Activated CD4-positive, alpha-beta T cell treated with anti-CD3 and anti-CD28 coated beads, Interleukin-2, amount 10 ng/mL, durations not matched to agents 24 days and 14 days (primary cell): Measurements from ENCODE around the gene PDS5A. TPM values are rescaled to one million over a fixed set of nuclear protein-coding genes. Genes with fewer than 3 reads are reported as not detected.
"Not testable (repeated sequence)": the region's sequence is repeated elsewhere in the genome, so short reads cannot be mapped to it uniquely, and the experiment has no call there.

Source experiments
- DNase-seq: peaks from one replicate; pipeline ENCODE4 v3.0.0; 2022
- H3K27ac Mint-ChIP-seq: one replicate; pipeline ENCODE4 v1.8.0; 2022; ENCODE audit warnings: mild to moderate bottlenecking, mixed read lengths
- H3K27me3 Mint-ChIP-seq: one replicate; pipeline ENCODE4 v1.8.0; 2022; ENCODE audit warnings: mixed read lengths
- H3K36me3 Mint-ChIP-seq: one replicate; pipeline ENCODE4 v1.8.0; 2022; ENCODE audit warnings: low read depth, mild to moderate bottlenecking, mixed read lengths
- H3K4me1 Mint-ChIP-seq: one replicate; pipeline ENCODE4 v1.8.0; 2021; ENCODE audit warnings: mixed read lengths
- H3K4me3 Mint-ChIP-seq: one replicate; pipeline ENCODE4 v1.8.0; 2022; ENCODE audit warnings: mild to moderate bottlenecking, moderate library complexity, mixed read lengths
- H3K9me3 Mint-ChIP-seq: one replicate; pipeline ENCODE4 v1.8.0; 2021; ENCODE audit warnings: mixed read lengths
- intact Hi-C: fragments of 100-400 bp; cut with micrococcal nuclease; formaldehyde crosslinking; loops from one replicate; pipeline ENCODE4 v1.15.1; 2023
- total RNA-seq: library from RNA; stranded (reverse); gene quantifications from 2 replicates; pipeline ENCODE4 v1.2.3, GENCODE V29; 2022

The PDS5A gene
- total RNA-seq, 1 donor from 2014 or later: 128 TPM

DNA sequence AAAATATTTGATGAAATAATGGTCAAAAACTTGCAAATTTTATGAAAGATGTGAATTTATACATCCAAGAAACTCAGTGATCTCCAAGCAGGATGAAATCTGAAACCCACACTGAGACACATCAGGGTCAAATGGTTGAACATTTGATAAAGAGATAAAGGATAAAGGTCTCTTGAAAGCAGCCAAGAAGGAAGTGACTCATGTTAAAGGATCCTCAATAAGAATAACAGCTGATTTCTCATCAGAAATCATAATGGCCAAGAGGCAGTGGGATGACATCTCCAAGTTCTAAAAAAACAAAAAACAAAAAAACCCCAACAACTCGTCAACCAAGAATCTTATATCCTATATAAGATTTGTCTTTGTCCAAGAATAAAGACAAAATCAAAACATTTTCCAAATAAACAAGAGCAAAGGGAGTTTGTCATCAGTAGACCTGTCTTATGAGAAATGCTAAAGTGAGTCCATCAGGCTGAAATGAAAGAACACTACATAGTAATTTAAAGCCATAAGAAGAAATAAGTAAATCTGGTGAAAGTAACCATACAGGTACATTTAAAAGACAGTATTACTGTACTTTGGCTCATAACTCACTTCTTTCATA is 121.7 kb downstream of the PDS5A start:
- intact Hi-C loops: no loop called here
- Mint-ChIP-seq H3K9me3 (peaks cover 11% of the 10 kb centered on the region), H3K4me1 (peaks cover 7% of the 10 kb centered on the region), H3K27ac (no peak overlapping the region), H3K27me3 (no peaks in the 10 kb centered on the region), H3K36me3 (peaks cover 76% of the 10 kb centered on the region), H3K4me3 (no peak overlapping the region)
- no peak for DNase-seq

DNA sequence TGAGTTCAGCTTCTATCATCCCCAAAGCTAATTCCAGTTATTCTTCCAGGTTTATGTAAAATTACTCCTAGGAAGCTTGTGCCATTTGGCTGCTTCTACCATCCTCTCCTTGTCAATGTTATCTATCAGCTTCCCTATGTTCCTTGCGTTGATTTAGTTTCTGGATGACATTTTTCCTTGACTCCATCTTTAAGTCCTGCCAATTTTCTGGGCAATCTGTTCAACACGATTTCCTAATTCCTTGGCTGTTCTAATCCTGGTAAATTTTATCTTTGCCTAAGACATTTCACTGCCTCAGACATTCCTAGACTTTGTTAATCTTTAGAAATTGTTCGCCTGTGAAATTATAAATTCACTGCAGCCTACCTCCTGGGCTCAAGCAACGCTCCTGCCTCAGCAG is 125.1 kb downstream of the PDS5A start:
- Mint-ChIP-seq H3K4me3 (no peak overlapping the region), H3K27me3 (no peaks in the 10 kb centered on the region), H3K9me3 (peaks cover 11% of the 10 kb centered on the region), H3K36me3 (peaks cover 61% of the 10 kb centered on the region), H3K4me1 (peaks cover 7% of the 10 kb centered on the region), H3K27ac (no peak overlapping the region)
- no peak for DNase-seq
- intact Hi-C loops: no loop called here

DNA sequence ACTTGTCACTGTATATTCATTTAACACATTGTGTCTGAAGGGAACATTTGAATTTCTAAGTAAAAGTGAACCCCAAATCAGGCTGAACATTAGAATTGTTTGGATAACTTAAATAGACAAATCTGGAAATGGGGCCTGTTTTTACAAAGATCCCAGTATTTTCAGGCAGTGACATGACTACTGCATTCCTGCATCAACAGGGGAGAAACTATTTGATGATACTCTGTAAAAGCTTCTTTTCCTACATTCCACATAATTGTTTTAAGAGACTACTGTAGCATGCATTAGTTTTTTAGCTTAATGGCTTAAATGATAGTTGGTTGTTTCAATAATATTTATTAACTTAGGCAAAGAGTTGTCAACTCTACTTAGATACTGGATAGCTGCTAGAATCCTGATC is 127.0 kb downstream of the PDS5A start:
- Mint-ChIP-seq H3K36me3 (peaks cover 46% of the 10 kb centered on the region), H3K4me3 (no peak overlapping the region), H3K27me3 (no peaks in the 10 kb centered on the region), H3K4me1 (peaks cover 4% of the 10 kb centered on the region), H3K9me3 (peaks cover 8% of the 10 kb centered on the region), H3K27ac (no peak overlapping the region)
- DNase-seq: no peak
- intact Hi-C loops: no loop called here

DNA sequence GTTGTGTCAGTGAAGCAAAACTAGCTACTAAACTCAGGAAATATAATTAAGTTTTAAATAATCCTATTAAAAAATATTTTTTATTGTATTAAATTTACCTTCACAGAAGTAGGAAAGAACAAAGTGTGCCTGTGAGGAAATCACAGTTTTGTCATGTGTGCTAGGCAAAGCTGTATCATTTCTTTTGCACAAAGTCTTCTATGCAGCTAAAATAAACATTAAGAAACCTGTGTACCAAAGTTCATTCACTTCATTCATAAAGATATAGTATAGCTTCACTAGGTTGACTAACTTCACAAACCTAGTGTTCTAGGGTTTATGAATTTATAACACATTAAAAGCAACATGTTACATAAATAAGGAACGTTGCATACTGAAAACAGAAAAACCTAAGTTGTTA is 131.0 kb downstream of the PDS5A start:
- intact Hi-C loops: no loop called here
- no peak overlapping the region for H3K27ac Mint-ChIP-seq

DNA sequence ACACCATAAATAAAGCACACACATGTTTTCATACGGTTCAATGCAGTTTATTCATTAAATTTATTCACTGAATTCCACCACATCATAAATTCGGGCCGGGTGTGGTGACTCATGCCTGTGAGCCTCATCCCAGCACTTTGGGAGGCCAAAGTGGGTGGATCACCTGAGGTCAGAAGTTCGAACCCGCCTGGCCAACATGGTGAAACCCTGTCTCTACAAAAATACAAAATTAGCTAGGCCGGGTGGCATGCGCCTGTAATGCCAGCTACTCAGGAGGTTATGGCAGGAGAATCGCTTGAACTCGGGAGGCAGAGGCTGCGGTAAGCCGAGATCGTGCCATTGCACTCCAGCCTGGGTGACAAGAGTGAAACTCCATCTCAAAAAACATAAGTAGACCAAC is 131.6 kb downstream of the PDS5A start:
- DNase-seq: no peak
- Mint-ChIP-seq H3K27ac (no peak overlapping the region), H3K9me3 (no peaks in the 10 kb centered on the region), H3K4me1 (peaks cover 2% of the 10 kb centered on the region), H3K4me3 (no peak overlapping the region), H3K27me3 (no peaks in the 10 kb centered on the region), H3K36me3 (peaks cover 39% of the 10 kb centered on the region)
- intact Hi-C loops: no loop called here

More for the DNA sequence above, 131.0 kb downstream of the PDS5A start:
- no peaks in the 10 kb centered on the region for H3K9me3 Mint-ChIP-seq
- H3K27me3 Mint-ChIP-seq: no peaks in the 10 kb centered on the region
- H3K36me3 Mint-ChIP-seq: peaks cover 37% of the 10 kb centered on the region
- no peak overlapping the region for H3K4me3 Mint-ChIP-seq
- H3K4me1 Mint-ChIP-seq: peaks cover 2% of the 10 kb centered on the region
- DNase-seq: no peak

DNA sequence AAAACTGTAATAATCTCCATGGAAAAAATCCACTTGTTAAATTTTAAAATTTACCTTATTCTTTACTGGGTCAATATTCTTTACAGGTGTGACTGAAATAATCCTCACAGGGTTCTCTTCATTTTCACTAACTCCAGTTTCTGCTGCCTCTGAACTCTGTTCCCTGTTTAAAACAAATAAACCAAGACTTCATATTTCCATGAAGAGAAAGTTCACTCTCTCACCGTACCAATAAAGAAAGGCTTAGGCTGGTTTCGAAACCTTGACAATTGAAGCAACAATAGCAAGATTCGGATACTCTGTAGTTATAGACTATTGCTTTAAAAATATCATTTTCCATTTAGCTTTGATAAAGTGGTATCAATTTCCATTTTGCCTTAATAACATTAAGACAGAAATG is 135.8 kb downstream of the PDS5A start:
- Mint-ChIP-seq H3K4me1 (no peaks in the 10 kb centered on the region), H3K9me3 (no peaks in the 10 kb centered on the region), H3K27me3 (no peaks in the 10 kb centered on the region), H3K4me3 (no peak overlapping the region), H3K27ac (no peak overlapping the region), H3K36me3 (peaks cover 61% of the 10 kb centered on the region)
- DNase-seq: no peak
- intact Hi-C loops: no loop called here

DNA sequence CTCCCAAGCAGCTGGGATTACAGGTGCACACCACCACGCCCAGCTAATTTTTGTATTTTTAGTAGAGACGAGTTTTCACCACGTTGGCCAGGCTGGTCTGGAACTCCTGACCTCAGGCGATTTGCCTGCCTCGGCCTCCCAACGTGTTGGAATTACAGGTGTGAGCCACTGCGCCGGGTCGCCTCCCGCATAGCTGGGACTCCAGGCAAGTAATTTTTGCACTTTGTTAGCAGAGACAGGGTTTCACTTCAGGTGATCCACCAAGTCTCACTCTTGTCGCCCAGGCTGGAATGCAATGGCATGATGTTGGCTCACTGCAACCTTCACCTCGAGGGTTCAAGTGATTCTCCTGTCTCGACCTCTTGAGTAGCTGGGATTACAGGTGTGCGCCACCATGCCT is 137.2 kb downstream of the PDS5A start:
- H3K27ac Mint-ChIP-seq, H3K4me3 Mint-ChIP-seq, DNase-seq, H3K27me3 Mint-ChIP-seq, H3K9me3 Mint-ChIP-seq, intact Hi-C loops, H3K4me1 Mint-ChIP-seq: not testable (repeated sequence)
- peaks cover 69% of the 10 kb centered on the region for H3K36me3 Mint-ChIP-seq

DNA sequence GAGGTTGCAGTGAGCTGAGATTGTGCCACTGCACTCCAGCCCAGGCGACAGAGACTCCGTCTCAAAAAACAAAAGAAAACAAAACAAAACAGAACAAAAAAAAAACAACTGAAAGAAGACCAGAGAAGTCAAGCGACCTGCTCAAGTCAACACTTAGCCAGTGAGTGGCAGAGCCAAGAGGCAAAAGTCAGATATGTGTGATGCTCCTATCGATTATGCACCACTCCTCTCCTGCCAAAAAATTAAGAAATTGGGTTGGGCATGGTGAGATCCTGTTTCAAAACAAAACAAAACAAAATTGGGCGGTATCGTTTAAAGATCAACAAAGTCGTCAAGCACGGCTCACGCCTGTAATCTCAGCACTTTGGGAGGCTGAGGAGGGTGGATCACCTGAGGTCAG is 137.7 kb downstream of the PDS5A start:
- Mint-ChIP-seq H3K36me3 (peaks cover 71% of the 10 kb centered on the region), H3K27me3 (no peaks in the 10 kb centered on the region), H3K4me3 (no peak overlapping the region), H3K27ac (no peak overlapping the region), H3K4me1 (no peaks in the 10 kb centered on the region), H3K9me3 (no peaks in the 10 kb centered on the region)
- DNase-seq: no peak
- intact Hi-C loops: no loop called here

DNA sequence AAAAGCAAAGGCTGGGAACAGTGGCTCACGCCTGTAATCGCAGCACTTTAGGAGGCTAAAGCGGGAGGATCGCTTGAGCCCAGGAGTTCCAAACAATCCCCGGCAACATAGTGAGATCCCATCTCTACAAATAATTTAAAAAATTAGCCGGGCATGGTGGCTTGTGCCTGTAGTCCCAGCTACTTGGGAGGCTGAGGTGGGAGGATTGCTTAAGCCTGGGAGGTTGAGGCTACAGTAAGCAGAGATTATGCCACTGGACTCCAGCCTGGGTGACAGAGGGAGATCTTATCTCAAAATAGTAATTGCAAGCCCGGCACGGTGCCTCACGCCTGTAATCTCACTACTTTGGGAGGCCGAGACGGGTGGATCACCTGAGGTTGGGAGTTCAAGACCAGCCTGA is 139.3 kb downstream of the PDS5A start:
- H3K27me3 Mint-ChIP-seq, DNase-seq, H3K27ac Mint-ChIP-seq, H3K9me3 Mint-ChIP-seq, intact Hi-C loops, H3K4me3 Mint-ChIP-seq, H3K4me1 Mint-ChIP-seq: not testable (repeated sequence)
- H3K36me3 Mint-ChIP-seq: peaks cover 73% of the 10 kb centered on the region

DNA sequence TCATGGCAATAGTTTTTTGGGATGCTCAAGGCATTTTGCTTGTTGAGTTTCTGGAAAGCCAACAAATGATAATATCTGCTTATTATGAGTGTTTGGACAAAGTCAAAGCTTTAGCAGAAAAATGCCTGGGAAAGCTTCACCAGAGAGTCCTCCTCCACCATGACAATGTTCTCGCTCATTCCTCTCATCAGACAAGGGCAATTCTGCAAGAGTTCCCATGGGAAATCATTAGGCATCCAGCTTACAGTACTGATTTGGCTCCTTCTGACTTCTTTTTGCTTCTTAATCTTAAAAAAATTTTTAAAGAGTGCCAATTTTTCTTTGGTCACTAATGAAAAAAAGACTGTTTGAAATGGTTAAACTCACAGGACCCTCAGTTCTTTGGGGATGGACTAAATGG is 143.4 kb downstream of the PDS5A start:
- intact Hi-C loops: no loop called here
- H3K4me1 Mint-ChIP-seq: no peaks in the 10 kb centered on the region
- DNase-seq: no peak
- no peaks in the 10 kb centered on the region for H3K27me3 Mint-ChIP-seq
- H3K4me3 Mint-ChIP-seq: no peak overlapping the region
- peaks cover 63% of the 10 kb centered on the region for H3K36me3 Mint-ChIP-seq
- H3K9me3 Mint-ChIP-seq: no peaks in the 10 kb centered on the region
- H3K27ac Mint-ChIP-seq: no peak overlapping the region

DNA sequence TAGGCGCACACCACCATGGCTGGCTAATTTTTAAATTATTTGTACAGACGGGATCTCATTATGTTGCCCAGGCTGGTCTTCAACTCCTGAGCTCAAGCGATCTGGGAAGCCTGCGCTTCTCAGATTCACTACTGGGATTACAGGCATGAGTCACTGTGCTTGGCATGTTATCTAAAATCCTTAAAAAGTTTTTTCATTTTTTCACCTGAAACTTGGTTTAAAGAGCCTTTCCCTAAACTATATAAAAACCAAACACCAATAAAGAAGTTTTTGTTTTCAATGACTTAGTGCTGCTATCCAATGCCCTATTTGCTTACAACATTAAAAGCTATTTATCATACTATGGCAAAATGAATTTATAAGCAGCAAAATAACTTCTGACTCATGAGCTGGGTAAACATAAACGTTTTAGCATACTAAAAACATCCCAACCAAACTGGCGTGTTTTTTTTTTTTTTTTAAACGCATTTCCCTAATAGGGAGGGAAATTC is 151.9 kb downstream of the PDS5A start:
- peaks cover 3% of the 10 kb centered on the region for H3K4me1 Mint-ChIP-seq
- no peak for DNase-seq
- H3K36me3 Mint-ChIP-seq: peaks cover 37% of the 10 kb centered on the region
- H3K27me3 Mint-ChIP-seq: no peaks in the 10 kb centered on the region
- intact Hi-C loops: no loop called here
- no peaks in the 10 kb centered on the region for H3K9me3 Mint-ChIP-seq
- no peak overlapping the region for H3K27ac Mint-ChIP-seq
- no peak overlapping the region for H3K4me3 Mint-ChIP-seq

DNA sequence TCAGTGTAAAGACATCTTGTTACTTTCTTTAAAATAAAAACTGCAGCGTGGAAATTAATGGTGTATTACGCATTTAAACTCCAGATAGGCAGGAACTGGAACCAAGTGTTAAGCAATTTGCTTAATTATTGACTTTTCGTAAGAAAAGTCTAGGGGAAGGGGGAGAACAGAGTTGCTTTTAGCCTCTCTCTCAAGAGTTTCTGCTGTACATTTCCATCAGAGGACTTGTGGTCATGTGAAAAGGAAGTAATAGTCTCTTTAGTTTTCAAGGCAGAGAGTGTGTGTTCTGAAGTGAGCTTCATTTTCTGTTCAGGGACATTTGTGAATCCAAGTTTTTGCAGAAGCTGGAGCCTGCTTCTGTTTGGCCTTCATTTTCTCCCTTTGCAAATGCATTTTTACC is 152.6 kb downstream of the PDS5A start:
- no peaks in the 10 kb centered on the region for H3K27me3 Mint-ChIP-seq
- H3K9me3 Mint-ChIP-seq: no peaks in the 10 kb centered on the region
- H3K27ac Mint-ChIP-seq: no peak overlapping the region
- intact Hi-C loops: no loop called here
- DNase-seq: no peak
- peaks cover 33% of the 10 kb centered on the region for H3K36me3 Mint-ChIP-seq
- H3K4me1 Mint-ChIP-seq: peaks cover 3% of the 10 kb centered on the region
- no peak overlapping the region for H3K4me3 Mint-ChIP-seq

DNA sequence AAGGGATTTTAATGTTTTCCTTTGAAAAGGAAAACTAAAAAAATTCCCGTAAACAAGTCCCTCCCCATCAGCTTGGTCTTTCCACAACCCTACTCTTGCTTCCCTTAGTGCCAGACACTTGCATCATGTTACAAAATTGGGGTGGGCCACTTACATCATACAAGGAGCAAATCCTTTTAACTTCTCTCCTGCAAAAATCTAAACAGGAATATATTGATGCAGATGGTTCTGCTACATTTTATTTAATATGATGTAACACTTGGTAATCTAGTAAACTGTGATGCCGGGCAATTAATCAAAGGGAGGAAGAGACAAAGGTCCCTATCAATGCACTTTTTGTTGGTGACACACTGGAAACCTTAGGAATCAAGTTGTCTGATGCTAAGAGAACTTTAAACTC is 154.5 kb downstream of the PDS5A start:
- intact Hi-C loops: no loop called here
- H3K36me3 Mint-ChIP-seq: peaks cover 23% of the 10 kb centered on the region
- no peaks in the 10 kb centered on the region for H3K9me3 Mint-ChIP-seq
- H3K27ac Mint-ChIP-seq: no peak overlapping the region
- no peaks in the 10 kb centered on the region for H3K27me3 Mint-ChIP-seq
- no peak overlapping the region for H3K4me3 Mint-ChIP-seq
- H3K4me1 Mint-ChIP-seq: peaks cover 3% of the 10 kb centered on the region
- no peak for DNase-seq

DNA sequence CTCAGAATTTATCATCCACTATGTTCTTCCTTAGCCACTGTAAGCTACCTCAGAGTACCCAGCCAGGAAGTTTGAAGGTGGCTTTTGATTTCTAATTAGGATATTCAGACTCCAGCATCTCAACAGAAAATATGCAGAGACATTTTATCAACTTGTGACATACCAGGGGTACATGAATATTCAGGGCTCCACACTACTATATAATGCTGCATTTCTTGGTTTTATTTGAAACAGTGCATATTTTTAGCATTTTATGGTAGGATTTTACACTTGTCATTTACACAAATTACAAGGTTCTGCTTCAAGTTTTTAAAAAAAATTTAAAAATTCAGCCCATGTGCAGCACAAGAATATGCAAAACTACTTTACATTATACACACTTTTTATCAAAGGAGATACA is 155.0 kb downstream of the PDS5A start:
- Mint-ChIP-seq H3K9me3 (no peaks in the 10 kb centered on the region), H3K27ac (no peak overlapping the region), H3K4me3 (no peak overlapping the region), H3K4me1 (peaks cover 3% of the 10 kb centered on the region), H3K27me3 (no peaks in the 10 kb centered on the region), H3K36me3 (peaks cover 19% of the 10 kb centered on the region)
- intact Hi-C loops: no loop called here
- DNase-seq: no peak

DNA sequence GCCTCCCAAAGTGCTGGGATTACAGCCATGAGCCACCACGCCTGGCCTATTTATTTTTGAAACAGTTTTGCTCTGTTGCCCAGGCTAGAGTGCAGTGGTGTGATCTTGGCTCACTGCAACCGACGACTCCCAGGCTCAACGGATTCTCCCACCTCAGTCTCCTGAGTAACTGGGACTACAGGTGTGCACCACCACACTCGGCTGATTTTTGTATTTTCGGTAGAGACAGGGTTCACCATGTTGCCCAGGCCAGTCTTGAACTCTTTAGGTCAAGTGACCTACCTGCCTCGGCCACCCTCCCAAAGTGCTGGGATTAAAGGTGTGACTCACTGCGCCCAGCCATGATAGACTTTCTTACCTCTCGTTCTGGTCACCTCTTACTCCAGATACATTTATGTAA is 155.8 kb downstream of the PDS5A start:
- Mint-ChIP-seq H3K27me3 (no peaks in the 10 kb centered on the region), H3K4me1 (peaks cover 3% of the 10 kb centered on the region), H3K9me3 (no peaks in the 10 kb centered on the region), H3K27ac (peak overlapping the region; percentile 26), H3K4me3 (no peak overlapping the region), H3K36me3 (peaks cover 16% of the 10 kb centered on the region)
- DNase-seq: no peak
- intact Hi-C loops: no loop called here
